ENCODE measurements around the gene PCTP. TPM values are rescaled to one million over a fixed set of nuclear protein-coding genes. Genes with fewer than 3 reads are reported as not detected.

PCTP gene
- total RNA-seq, 1 experiment from 2014 or later: 17.1 TPM

DNA sequence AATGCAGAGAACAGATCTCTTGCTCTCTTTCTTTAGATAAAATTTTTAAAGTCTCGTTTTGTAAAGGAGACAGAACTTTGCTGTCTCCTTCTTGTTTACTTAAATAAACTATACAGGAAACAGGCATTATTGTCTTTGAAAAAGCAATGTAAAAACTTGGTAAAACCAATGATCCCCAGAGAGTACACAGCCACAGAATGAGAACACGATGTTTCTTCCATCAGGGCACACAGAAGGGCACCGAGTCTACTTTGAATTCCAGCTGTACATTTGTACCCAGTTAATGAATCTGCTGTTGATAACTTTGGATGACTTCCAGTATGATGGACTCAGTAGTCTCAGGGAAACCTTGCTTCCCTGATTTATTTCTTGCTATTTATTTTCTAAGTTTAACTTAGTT lies 20.0 kb upstream of the PCTP start:
- H3K9ac ChIP-seq (ENCODE audit: extremely low read depth, insufficient read length, low read length): no peak overlapping the region
- no peak overlapping the region for H3K18ac ChIP-seq (ENCODE audit: insufficient read length, low read depth, low read length)
- no peaks in the 10 kb centered on the region for H3K27me3 Mint-ChIP-seq (ENCODE audit: low read depth)
- no peaks in the 10 kb centered on the region for H3K79me1 ChIP-seq (ENCODE audit: insufficient read depth, low read depth, low read length, poor library complexity, severe bottlenecking)
- H4K5ac ChIP-seq (ENCODE audit: insufficient read length, low read depth, low read length): no peak overlapping the region
- peaks cover 8% of the 10 kb centered on the region; the same call in 1 of the 2 replicates for H3K4me1 ChIP-seq (ENCODE audit: insufficient read depth, low read length)
- H3K79me2 ChIP-seq (ENCODE audit: insufficient read depth, low read length): no peaks in the 10 kb centered on the region
- no peak overlapping the region for H3T11ph ChIP-seq (ENCODE audit: low read length)
- 0 out of 2 replicates have a peak, but pooled peaks cover 3% of the 10 kb centered on the region for H3K27me3 ChIP-seq (ENCODE audit: insufficient read depth, low read length)
- no peak overlapping the region for H2AFZ ChIP-seq (ENCODE audit: low read length)
- no peak overlapping the region for H3K23ac ChIP-seq (ENCODE audit: insufficient read length, low read depth, low read length)
- H2BK120ac ChIP-seq (ENCODE audit: low read depth, low read length, poor library complexity, severe bottlenecking): no peak overlapping the region
- no peaks in the 10 kb centered on the region for H3K9me3 Mint-ChIP-seq
- H3K4ac ChIP-seq (ENCODE audit: low read depth, low read length): no peak overlapping the region
- H3K4me2 ChIP-seq (ENCODE audit: insufficient read depth, insufficient read length, low read length): no peak overlapping the region
- no peak overlapping the region for H3K27ac ChIP-seq (ENCODE audit: insufficient read length, low read depth, low read length)
- H3K36me3 Mint-ChIP-seq (ENCODE audit: insufficient read depth in 1 of 3, low read depth in 3 of 3): no peaks in the 10 kb centered on the region
- peak overlapping the region; percentile 32 for H2BK20ac ChIP-seq (ENCODE audit: low read depth, low read length, poor library complexity, severe bottlenecking)
- H4K8ac ChIP-seq (replicated peaks; ENCODE audit: insufficient read length, low read depth, low read length): no peak overlapping the region
- no peak overlapping the region for H2BK15ac ChIP-seq (ENCODE audit: low read depth, low read length)
- no peaks in the 10 kb centered on the region for H3K9me3 ChIP-seq (ENCODE audit: control insufficient read depth, low read depth, low read length)
- no peak for DNase-seq
- TF ChIP-seq, protein P1, sequence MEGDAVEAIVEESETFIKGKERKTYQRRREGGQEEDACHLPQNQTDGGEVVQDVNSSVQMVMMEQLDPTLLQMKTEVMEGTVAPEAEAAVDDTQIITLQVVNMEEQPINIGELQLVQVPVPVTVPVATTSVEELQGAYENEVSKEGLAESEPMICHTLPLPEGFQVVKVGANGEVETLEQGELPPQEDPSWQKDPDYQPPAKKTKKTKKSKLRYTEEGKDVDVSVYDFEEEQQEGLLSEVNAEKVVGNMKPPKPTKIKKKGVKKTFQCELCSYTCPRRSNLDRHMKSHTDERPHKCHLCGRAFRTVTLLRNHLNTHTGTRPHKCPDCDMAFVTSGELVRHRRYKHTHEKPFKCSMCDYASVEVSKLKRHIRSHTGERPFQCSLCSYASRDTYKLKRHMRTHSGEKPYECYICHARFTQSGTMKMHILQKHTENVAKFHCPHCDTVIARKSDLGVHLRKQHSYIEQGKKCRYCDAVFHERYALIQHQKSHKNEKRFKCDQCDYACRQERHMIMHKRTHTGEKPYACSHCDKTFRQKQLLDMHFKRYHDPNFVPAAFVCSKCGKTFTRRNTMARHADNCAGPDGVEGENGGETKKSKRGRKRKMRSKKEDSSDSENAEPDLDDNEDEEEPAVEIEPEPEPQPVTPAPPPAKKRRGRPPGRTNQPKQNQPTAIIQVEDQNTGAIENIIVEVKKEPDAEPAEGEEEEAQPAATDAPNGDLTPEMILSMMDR (conservative IDR thresholded peaks at IDR 0.05): no peak
- H2BK5ac ChIP-seq (ENCODE audit: insufficient read length, low read length): no peak overlapping the region
- no peak overlapping the region for H4K91ac ChIP-seq (ENCODE audit: insufficient read length, low read depth, low read length)
- no peak overlapping the region for H2AK5ac ChIP-seq (ENCODE audit: insufficient read length, low read length)
- H3K56ac ChIP-seq (ENCODE audit: insufficient read length, low read depth, low read length): no peak overlapping the region
- H3K27ac Mint-ChIP-seq: no peak overlapping the region
- no peaks in the 10 kb centered on the region for H3K23me2 ChIP-seq (ENCODE audit: insufficient read length, low read depth, low read length, poor library complexity, severe bottlenecking)
- H2BK12ac ChIP-seq (ENCODE audit: insufficient read length, low read depth, low read length): no peak overlapping the region
- peaks cover 43 to 62% of the 10 kb centered on the region in 2 experiments for H3K4me1 Mint-ChIP-seq
- H3K14ac ChIP-seq (ENCODE audit: insufficient read depth, low read length): no peak overlapping the region
- H3K4me3 Mint-ChIP-seq: no peak overlapping the region
- WGBS (ENCODE audit: extremely low coverage, insufficient read length, low lambda C conversion rate): no CpG with 5 or more reads among the region's 3 CpGs
- no peaks in the 10 kb centered on the region for H4K20me1 ChIP-seq (ENCODE audit: control insufficient read depth, insufficient read depth, insufficient read length)
